HepG2 (cell line): ENCODE data around the gene DST. TPM values are rescaled to one million over a fixed set of nuclear protein-coding genes. Genes with fewer than 3 reads are reported as not detected.
A peak's percentile ranks its signal among the peaks of the same experiment; 100 is the strongest.

ENCODE experiments used
- ATM ChIP-seq: fragments of 450-650 bp; IDR thresholded peaks from 2 replicates; pipeline ENCODE4 v1.7.1; 2017; ENCODE audit warnings: mild to moderate bottlenecking, borderline replicate concordance
- ERF ChIP-seq: IDR thresholded peaks from 2 replicates; pipeline ENCODE4 v1.6.1; 2018; ENCODE audit warnings: missing biosample characterization, missing genetic modification reagents
- FOXK2 ChIP-seq: fragments of 450-650 bp; IDR thresholded peaks from 2 replicates; pipeline ENCODE4 v1.6.1; 2016
- FOXO1 ChIP-seq: sonication (generic); formaldehyde crosslinking; IDR thresholded peaks from 2 replicates; pipeline ENCODE4 v1.4.0; 2020; ENCODE audit warnings: missing genetic modification reagents
- HDAC2 ChIP-seq: sonication (generic); formaldehyde crosslinking; IDR thresholded peaks from 2 replicates; pipeline ENCODE4 v1.4.0; 2020; ENCODE audit warnings: missing genetic modification reagents
- HNRNPLL ChIP-seq: fragments of 200-400 bp; formaldehyde crosslinking; IDR thresholded peaks from 2 replicates; pipeline ENCODE4 v1.6.1; 2017; ENCODE audit warnings: mild to moderate bottlenecking, low read depth, low read length; ENCODE audit not compliant: poor library complexity, severe bottlenecking
- HOXD1 ChIP-seq: sonication (generic); formaldehyde crosslinking; IDR thresholded peaks from 2 replicates; pipeline ENCODE4 v1.5.0; 2020; ENCODE audit warnings: missing genetic modification reagents
- ISX ChIP-seq: sonication (generic); formaldehyde crosslinking; conservative IDR thresholded peaks from 2 replicates; pipeline ENCODE4 v1.5.0; 2020; ENCODE audit warnings: missing genetic modification reagents
- MAFG ChIP-seq: sonication (generic); formaldehyde crosslinking; IDR thresholded peaks from 2 replicates; pipeline ENCODE4 v1.5.1; 2020; ENCODE audit warnings: mild to moderate bottlenecking, missing genetic modification reagents
- MBD4 ChIP-seq: IDR thresholded peaks from 2 replicates; pipeline ENCODE4 v1.6.1; 2012; ENCODE audit warnings: low read length, inconsistent platforms, borderline replicate concordance
- MTF2 ChIP-seq: sonication (generic); formaldehyde crosslinking; IDR thresholded peaks from 2 replicates; pipeline ENCODE4 v1.5.0; 2020; ENCODE audit warnings: missing genetic modification reagents, borderline replicate concordance
- NFE2 ChIP-seq: sonication (generic); formaldehyde crosslinking; IDR thresholded peaks from 2 replicates; pipeline ENCODE4 v1.4.0; 2020; ENCODE audit warnings: missing genetic modification reagents
- NFIB ChIP-seq: sonication (generic); formaldehyde crosslinking; IDR thresholded peaks from 2 replicates; pipeline ENCODE4 v1.9.0; 2021; ENCODE audit warnings: missing genetic modification reagents, mild to moderate bottlenecking, borderline replicate concordance
- NR2F1 ChIP-seq, 2 experiments: fragments of 450-650 bp in 1 of 2; formaldehyde crosslinking in 1 of 2; IDR thresholded peaks; 2 replicates each; pipeline versions ENCODE4 v1.5.0 to v1.6.1; 2016 to 2020; ENCODE audit warnings: mild to moderate bottlenecking in 1 of 2, missing compliant biosample characterization in 1 of 2, missing genetic modification reagents in 1 of 2, moderate library complexity in 1 of 2
- NR2F2 ChIP-seq: IDR thresholded peaks from 2 replicates; pipeline ENCODE4 v1.6.1; 2012; ENCODE audit warnings: low read depth, inconsistent platforms, borderline replicate concordance
- PLSCR1 ChIP-seq: sonication (generic); formaldehyde crosslinking; IDR thresholded peaks from 2 replicates; pipeline ENCODE4 v1.5.0; 2020; ENCODE audit warnings: missing genetic modification reagents, mild to moderate bottlenecking, borderline replicate concordance
- RERE ChIP-seq: IDR thresholded peaks from 2 replicates; pipeline ENCODE4 v1.6.1; 2016; ENCODE audit warnings: low read depth, missing genetic modification reagents, missing compliant biosample characterization
- SNAI1 ChIP-seq: sonication (generic); formaldehyde crosslinking; IDR thresholded peaks from 2 replicates; pipeline ENCODE4 v1.5.0; 2020; ENCODE audit warnings: mild to moderate bottlenecking, missing genetic modification reagents, borderline replicate concordance
- ZBTB37 ChIP-seq: sonication (generic); formaldehyde crosslinking; IDR thresholded peaks from 2 replicates; pipeline ENCODE4 v1.4.0; 2020; ENCODE audit warnings: mild to moderate bottlenecking, missing genetic modification reagents
- ZKSCAN5 ChIP-seq: sonication (generic); formaldehyde crosslinking; IDR thresholded peaks from 2 replicates; pipeline ENCODE4 v1.5.1; 2020; ENCODE audit warnings: mild to moderate bottlenecking, missing genetic modification reagents
- ZNF354B ChIP-seq: sonication (generic); formaldehyde crosslinking; IDR thresholded peaks from 2 replicates; pipeline ENCODE4 v1.8.0; 2022; ENCODE audit warnings: mild to moderate bottlenecking, missing genetic modification reagents
- ZNF431 ChIP-seq: sonication (generic); formaldehyde crosslinking; IDR thresholded peaks from 2 replicates; pipeline ENCODE4 v1.9.0; 2022; ENCODE audit warnings: missing genetic modification reagents, low read depth, mild to moderate bottlenecking, borderline replicate concordance
- polyA plus RNA-seq, 8 experiments: library from polyadenylated mRNA; depleted of rRNA in 3 of 8; stranded (reverse) in 7 of 8; unstranded in 1 of 8; fragments of >200 nt; fragmentation: Illumina TruSeq in 4 of 8; extraction: Trizol in 4 of 8; gene quantifications; 2 replicates each; pipeline versions ENCODE4 v1.2.1 to v1.2.3, GENCODE V29; 2011 to 2016; ENCODE audit warnings: low read depth in 4 of 8, missing spikeins in 1 of 8, mixed read lengths in 1 of 8; ENCODE audit not compliant: insufficient read depth in 1 of 8
- total RNA-seq, 5 experiments: library from RNA; depleted of rRNA; stranded (reverse); fragments of >200 nt; fragmentation: Illumina TruSeq; extraction: Trizol; gene quantifications; 2 replicates each; pipeline ENCODE4 v1.2.3, GENCODE V29; 2016; ENCODE audit warnings: low read depth in 1 of 5

Gene DST
- total and polyA plus RNA-seq, 2 of the 13 experiments (the other 11 are each of a cell fraction or from before 2014, with no cell fraction given) = 64.4 to 89.0 TPM

GRCh38 chr6:56542364-56543331 lies 100.0 kb downstream of the DST start (continued):
- TF ChIP-seq MAFG (0 out of 2 replicates have a peak, but pooled peaks have one; percentile 40), NFE2 (CRISPR knock-in tag) (no peak), NR2F1 (CRISPR knock-in tag; IDR thresholded peaks at IDR 0.05) (0 out of 4 replicates have a peak, but pooled peaks of 1 of the 2 experiments have one; percentile 5), ERF (CRISPR knock-in tag) (peak; percentile 96), ATM (no peak), ZKSCAN5 (CRISPR knock-in tag) (0 out of 2 replicates have a peak, but pooled peaks have one; percentile 45), SNAI1 (CRISPR knock-in tag) (peak; percentile 93), PLSCR1 (CRISPR knock-in tag) (no peak), NR2F2 (no peak; the same call in 1 of the 2 replicates), ZNF354B (0 out of 2 replicates have a peak, but pooled peaks have one; percentile 33), ZBTB37 (CRISPR knock-in tag) (0 out of 2 replicates have a peak, but pooled peaks have one; percentile 68), FOXK2 (no peak), HOXD1 (no peak), HDAC2 (CRISPR knock-in tag) (peak; percentile 92), FOXO1 (CRISPR knock-in tag) (peak; percentile 73; the same call in 1 of the 2 replicates), RERE (CRISPR knock-in tag) (peak; percentile 70; the same call in 1 of the 2 replicates), HNRNPLL (peak; percentile 99), ZNF431 (peak; percentile 98), ISX (CRISPR knock-in tag) (no peak), NFIB (CRISPR knock-in tag) (no peak), MBD4 (no peak), MTF2 (CRISPR knock-in tag) (no peak)
